Endothelial cell (in vitro differentiated cells): Measurements from ENCODE around the gene KRTAP5-3. TPM values are rescaled to one million over a fixed set of nuclear protein-coding genes. Genes with fewer than 3 reads are reported as not detected.

Experiments used
- DNase-seq: peaks from one replicate; pipeline ENCODE4 v3.0.0; 2021; ENCODE audit warnings: low spot score
- H3K27ac Mint-ChIP-seq: one replicate; pipeline ENCODE4 v1.8.0; 2021; ENCODE audit warnings: mixed read lengths, inconsistent platforms; ENCODE audit not compliant: unreplicated experiment
- H3K27me3 Mint-ChIP-seq: one replicate; pipeline ENCODE4 v1.8.0; 2021; ENCODE audit warnings: mild to moderate bottlenecking, moderate library complexity, mixed read lengths, inconsistent platforms; ENCODE audit not compliant: unreplicated experiment
- H3K36me3 Mint-ChIP-seq: one replicate; pipeline ENCODE4 v1.8.0; 2021; ENCODE audit warnings: mild to moderate bottlenecking, low read depth, mixed read lengths, inconsistent platforms; ENCODE audit not compliant: unreplicated experiment
- H3K4me1 Mint-ChIP-seq: one replicate; pipeline ENCODE4 v1.8.0; 2021; ENCODE audit warnings: mild to moderate bottlenecking, mixed read lengths, inconsistent platforms; ENCODE audit not compliant: unreplicated experiment
- H3K4me3 Mint-ChIP-seq: one replicate; pipeline ENCODE4 v1.8.0; 2021; ENCODE audit warnings: mild to moderate bottlenecking, mixed read lengths, inconsistent platforms; ENCODE audit not compliant: unreplicated experiment
- H3K9me3 Mint-ChIP-seq: one replicate; pipeline ENCODE4 v1.8.0; 2021; ENCODE audit warnings: mixed read lengths, inconsistent platforms; ENCODE audit not compliant: unreplicated experiment
- total RNA-seq: library from RNA; stranded (reverse); fragmentation: NEBNext Ultra II Directional; extraction: Animal tissue kit (Norgen Biotek cat#: 25700); gene quantifications from one replicate; pipeline ENCODE4 v1.2.1, GENCODE V29; 2021; ENCODE audit not compliant: unreplicated experiment
- TF ChIP-seq, protein P1 (sequence below): fragments of 200-600 bp; sonication (generic); IDR thresholded peaks from one replicate; pipeline ENCODE4 v1.5.0; 2021; ENCODE audit warnings: antibody characterized with exemption; ENCODE audit not compliant: unreplicated experiment

The KRTAP5-3 gene
- total RNA-seq, 1 donor from 2014 or later, result not detected

DNA sequence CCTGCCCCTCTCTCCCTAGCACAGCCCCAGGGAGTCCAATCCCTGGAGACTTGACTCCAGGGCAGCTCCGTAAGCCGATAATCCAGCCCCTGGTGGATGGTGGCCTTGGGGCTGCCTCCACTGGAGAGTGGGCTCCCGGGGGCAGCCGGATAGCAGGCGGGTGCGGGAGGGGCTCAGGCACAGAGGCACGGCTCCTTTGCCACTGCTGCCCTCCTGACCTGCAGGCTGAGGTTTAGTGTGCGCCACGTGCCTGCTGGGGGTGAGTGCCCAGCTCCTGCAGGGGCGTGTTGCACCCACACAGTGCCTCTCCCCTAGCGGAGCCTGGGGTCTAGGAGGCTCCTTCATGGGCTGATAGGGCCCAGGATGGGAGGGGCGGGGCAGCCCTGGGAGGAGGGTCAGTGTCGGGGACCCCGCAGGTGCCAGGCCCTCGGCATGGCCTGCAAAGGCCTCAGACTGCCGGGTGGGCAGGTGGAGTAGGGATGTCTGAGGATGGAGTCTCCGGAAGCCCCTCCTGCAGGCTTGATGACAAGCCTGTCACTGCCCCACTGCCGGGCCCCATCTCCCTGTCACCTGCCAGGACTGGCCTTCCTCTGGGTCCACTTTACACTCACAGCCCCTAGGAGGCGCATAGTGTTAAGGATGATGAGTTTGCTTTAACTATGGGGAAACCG is 41.7 kb downstream of the KRTAP5-3 start:
- H3K27me3 Mint-ChIP-seq, result peaks cover 21% of the 10 kb centered on the region
- TF ChIP-seq, protein P1, sequence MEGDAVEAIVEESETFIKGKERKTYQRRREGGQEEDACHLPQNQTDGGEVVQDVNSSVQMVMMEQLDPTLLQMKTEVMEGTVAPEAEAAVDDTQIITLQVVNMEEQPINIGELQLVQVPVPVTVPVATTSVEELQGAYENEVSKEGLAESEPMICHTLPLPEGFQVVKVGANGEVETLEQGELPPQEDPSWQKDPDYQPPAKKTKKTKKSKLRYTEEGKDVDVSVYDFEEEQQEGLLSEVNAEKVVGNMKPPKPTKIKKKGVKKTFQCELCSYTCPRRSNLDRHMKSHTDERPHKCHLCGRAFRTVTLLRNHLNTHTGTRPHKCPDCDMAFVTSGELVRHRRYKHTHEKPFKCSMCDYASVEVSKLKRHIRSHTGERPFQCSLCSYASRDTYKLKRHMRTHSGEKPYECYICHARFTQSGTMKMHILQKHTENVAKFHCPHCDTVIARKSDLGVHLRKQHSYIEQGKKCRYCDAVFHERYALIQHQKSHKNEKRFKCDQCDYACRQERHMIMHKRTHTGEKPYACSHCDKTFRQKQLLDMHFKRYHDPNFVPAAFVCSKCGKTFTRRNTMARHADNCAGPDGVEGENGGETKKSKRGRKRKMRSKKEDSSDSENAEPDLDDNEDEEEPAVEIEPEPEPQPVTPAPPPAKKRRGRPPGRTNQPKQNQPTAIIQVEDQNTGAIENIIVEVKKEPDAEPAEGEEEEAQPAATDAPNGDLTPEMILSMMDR, result no peak
- H3K4me3 Mint-ChIP-seq, result no peak overlapping the region
- H3K9me3 Mint-ChIP-seq, result no peaks in the 10 kb centered on the region
- DNase-seq, result peak; percentile 5
- H3K4me1 Mint-ChIP-seq, result no peaks in the 10 kb centered on the region
- H3K36me3 Mint-ChIP-seq, result no peaks in the 10 kb centered on the region
- H3K27ac Mint-ChIP-seq, result no peak overlapping the region

DNA sequence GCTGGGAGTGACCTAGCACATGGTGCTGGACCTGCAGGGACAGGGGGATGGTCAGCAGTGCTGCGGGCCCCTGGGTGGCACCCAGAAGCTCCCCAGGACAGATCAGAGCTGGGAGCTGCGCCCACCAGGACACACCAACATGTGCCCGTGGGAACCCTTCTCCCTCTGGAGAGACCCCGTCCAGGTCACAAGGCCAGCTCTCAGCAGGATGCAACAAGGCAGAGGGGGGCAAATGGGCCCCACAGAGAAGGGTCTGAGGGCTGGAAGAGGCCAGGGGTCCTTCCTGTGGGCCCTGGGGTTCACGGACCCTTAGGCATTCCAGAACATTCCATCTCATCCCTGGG is 42.4 kb downstream of the KRTAP5-3 start:
- Mint-ChIP-seq H3K27me3 (peaks cover 21% of the 10 kb centered on the region), H3K27ac (no peak overlapping the region), H3K36me3 (no peaks in the 10 kb centered on the region), H3K9me3 (no peaks in the 10 kb centered on the region), H3K4me3 (no peak overlapping the region), H3K4me1 (no peaks in the 10 kb centered on the region)
- TF ChIP-seq, protein P1, result no peak
- no peak for DNase-seq

DNA sequence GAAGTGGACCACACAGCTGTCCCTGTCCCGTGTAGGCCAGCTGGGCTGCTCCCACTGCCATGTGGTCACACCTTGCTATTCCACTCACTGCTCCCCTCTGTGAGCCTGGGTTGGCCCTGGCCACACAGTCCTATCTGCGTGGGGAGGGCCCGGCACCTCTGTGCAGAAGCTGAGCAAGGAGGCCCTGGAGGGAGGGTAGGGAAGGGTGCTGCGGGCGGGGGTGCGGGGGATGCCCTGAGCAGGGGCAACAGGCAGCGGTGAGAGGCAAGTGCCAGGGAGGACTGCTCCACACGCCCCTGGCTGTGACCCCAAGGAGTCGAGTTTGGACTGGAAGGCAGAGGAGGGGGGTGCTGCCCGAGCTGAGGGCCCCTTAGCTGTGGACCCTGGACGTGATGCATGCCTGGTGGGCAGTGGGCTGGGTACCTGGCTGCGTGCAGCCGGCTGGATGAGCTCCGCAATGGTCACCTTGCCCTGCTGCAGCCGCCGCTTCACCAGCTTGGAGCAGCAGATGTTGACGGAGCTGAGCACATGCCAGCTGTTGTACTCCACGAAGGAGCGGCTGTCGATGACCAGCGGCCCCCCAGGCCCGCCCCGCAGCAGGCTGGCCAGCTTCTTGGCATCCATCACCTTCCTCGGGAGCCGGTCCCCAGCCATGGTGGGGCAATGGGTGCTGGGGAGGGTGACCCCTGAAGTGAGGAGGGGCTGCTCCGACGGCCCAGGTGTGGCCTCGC is 42.9 kb downstream of the KRTAP5-3 start:
- Mint-ChIP-seq H3K27ac (no peak overlapping the region), H3K4me1 (no peaks in the 10 kb centered on the region), H3K9me3 (no peaks in the 10 kb centered on the region), H3K4me3 (no peak overlapping the region), H3K36me3 (no peaks in the 10 kb centered on the region), H3K27me3 (peaks cover 20% of the 10 kb centered on the region)
- TF ChIP-seq, protein P1, result no peak
- DNase-seq, result peak; percentile 3

DNA sequence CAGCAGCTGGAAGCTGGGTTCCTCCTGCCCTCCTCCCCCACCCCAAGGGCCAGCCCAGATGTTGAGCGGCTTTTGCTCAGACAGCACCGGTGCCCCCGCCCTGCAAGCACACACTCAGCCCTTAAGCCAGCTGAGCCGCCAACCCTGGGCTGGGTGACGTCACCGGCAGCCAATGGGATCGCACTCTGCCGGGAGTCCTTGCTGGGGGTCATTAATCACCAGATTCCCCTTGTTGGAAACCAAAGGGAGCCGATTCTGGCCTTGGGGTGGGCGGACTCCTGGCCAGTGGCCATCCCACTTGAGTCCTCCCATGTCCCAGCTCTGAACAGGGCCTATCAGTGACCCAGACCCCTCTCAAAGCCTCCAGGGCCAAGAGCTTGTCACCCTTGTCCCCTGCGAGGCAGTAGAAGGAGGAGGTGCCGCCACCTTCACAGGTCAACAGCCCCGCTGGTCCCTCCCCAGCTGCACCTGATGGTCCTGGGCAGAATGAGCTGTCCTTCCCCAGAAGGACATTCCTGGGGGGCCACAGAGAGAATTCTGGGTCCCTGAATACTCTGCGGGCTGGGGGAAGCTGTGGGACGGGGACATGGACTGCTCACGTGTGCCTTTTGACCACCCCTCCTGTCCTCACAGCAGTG is 43.6 kb downstream of the KRTAP5-3 start:
- no peak overlapping the region for H3K27ac Mint-ChIP-seq

More for the DNA sequence above, 43.6 kb downstream of the KRTAP5-3 start:
- TF ChIP-seq, protein P1, result no peak
- Mint-ChIP-seq H3K4me1 (no peaks in the 10 kb centered on the region), H3K9me3 (no peaks in the 10 kb centered on the region), H3K36me3 (no peaks in the 10 kb centered on the region), H3K27me3 (peaks cover 18% of the 10 kb centered on the region), H3K4me3 (no peak overlapping the region)
- peak; percentile 53 for DNase-seq
